HCT116 (cell line): ENCODE results near the gene IGF2BP1. TPM values are rescaled to one million over a fixed set of nuclear protein-coding genes. Genes with fewer than 3 reads are reported as not detected.

ENCODE experiments used
- ATAC-seq: fragments of 200-7000 bp; cut with Tn5 transposase; 2 replicates; pipeline ENCODE4 v1.9.1; 2020; ENCODE audit warnings: mild to moderate bottlenecking, moderate library complexity
- BruUV-seq: library from RNA; stranded (reverse); fragments of 400-500 nt; replicated peaks from 2 replicates; lab custom pipeline; 2021; lab: Mats Ljungman, UMichigan
- CTCF ChIA-PET: fragments of 300-600 bp; sonication (Branson Sonifier 250); formaldehyde crosslinking; loops from one replicate; lab custom pipeline; 2021; ENCODE audit warnings: antibody characterized with exemption; lab: Charles Lee
- POLR2A ChIA-PET: fragments of 300-600, 350-600 bp; sonication (Branson Sonifier 250); formaldehyde crosslinking; loops from one replicate; lab custom pipeline; 2021; ENCODE audit warnings: antibody characterized with exemption; lab: Charles Lee
- RAD21 ChIA-PET, 2 experiments: fragments of 300-600 bp; sonication (Branson Sonifier 250); formaldehyde crosslinking; loops; one replicate each; lab custom pipeline; 2023; ENCODE audit warnings: low total read pairs in 2 of 2; ENCODE audit not compliant: uncharacterized antibody in 2 of 2, unreplicated experiment in 2 of 2, low non-redundant PET in 1 of 2; lab: Charles Lee
- DNase-seq: peaks from one replicate; pipeline ENCODE4 v3.0.0-alpha.2; 2010; ENCODE audit warnings: low read depth, low spot score
- H2AFZ ChIP-seq: fragments of 200-600 bp; shearing (Covaris generic), sonication (generic); 2 replicates; pipeline ENCODE4 v1.6.1; 2017; ENCODE audit warnings: low read depth, mixed run types, mixed read lengths, antibody characterized with exemption, low read length; ENCODE audit not compliant: poor library complexity, severe bottlenecking
- H3K27ac ChIP-seq: 2 replicates; pipeline ENCODE4 v1.5.1; 2012; ENCODE audit warnings: low read depth, low read length
- H3K27me3 ChIP-seq: fragments of 200-600 bp; sonication (generic); 2 replicates; pipeline ENCODE4 v1.6.1; 2016; ENCODE audit warnings: mixed run types, low read length, mixed read lengths; ENCODE audit not compliant: insufficient read depth
- H3K36me3 ChIP-seq, 2 experiments: fragments of 200-500 bp in 1 of 2; fragments of 200-600 bp in 1 of 2; sonication (Bioruptor generic) in 1 of 2; sonication (generic) in 1 of 2; 2 replicates each; pipeline versions ENCODE4 v1.5.1 to v1.6.1; 2014 to 2016; ENCODE audit warnings: low read length in 2 of 2, inconsistent platforms in 1 of 2, mixed read lengths in 1 of 2, mixed run types in 1 of 2; ENCODE audit not compliant: insufficient read depth in 2 of 2, control insufficient read depth in 1 of 2
- H3K4me1 ChIP-seq, 2 experiments: fragments of 200-600 bp in 1 of 2; sonication (generic) in 1 of 2; 2 replicates each; pipeline versions ENCODE4 v1.5.1 to v1.6.1; 2012 to 2017; ENCODE audit warnings: low read length in 2 of 2, inconsistent platforms in 1 of 2, mild to moderate bottlenecking in 1 of 2, mixed read lengths in 1 of 2, mixed run types in 1 of 2, moderate library complexity in 1 of 2; ENCODE audit not compliant: insufficient read depth in 2 of 2, control insufficient read depth in 1 of 2
- H3K4me2 ChIP-seq: fragments of 200-600 bp; sonication (generic); 2 replicates; pipeline ENCODE4 v1.6.1; 2017; ENCODE audit warnings: mixed run types, low read length, mixed read lengths
- H3K4me3 ChIP-seq, 2 experiments: fragments of 200-600 bp in 1 of 2; sonication (generic) in 1 of 2; replicated peaks in 1 of 2; 2 replicates each; pipeline ENCODE4 v1.5.1; 2011 to 2016; ENCODE audit warnings: low read length in 2 of 2, control low read depth in 1 of 2, low read depth in 1 of 2, mild to moderate bottlenecking in 1 of 2, mixed read lengths in 1 of 2, mixed run types in 1 of 2
- H3K79me2 ChIP-seq: fragments of 200-600 bp; sonication (generic); 2 replicates; pipeline ENCODE4 v1.6.1; 2017; ENCODE audit warnings: mild to moderate bottlenecking, mixed run types, low read length, moderate library complexity, mixed read lengths; ENCODE audit not compliant: insufficient read depth
- H3K9ac ChIP-seq: fragments of 200-600 bp; sonication (generic); 2 replicates; pipeline ENCODE4 v1.6.1; 2016; ENCODE audit warnings: low read length, mixed read lengths
- H3K9me2 ChIP-seq: fragments of 200-600 bp; sonication (generic), shearing (Covaris generic); 2 replicates; pipeline ENCODE4 v1.6.1; 2017; ENCODE audit warnings: mixed run types, mild to moderate bottlenecking, moderate library complexity; ENCODE audit not compliant: insufficient read depth
- H3K9me3 ChIP-seq, 2 experiments: fragments of 200-500 bp in 1 of 2; fragments of 200-600 bp in 1 of 2; sonication (Bioruptor generic) in 1 of 2; sonication (generic) in 1 of 2; 2 replicates each; pipeline ENCODE4 v1.6.1; 2014 to 2017; ENCODE audit warnings: low read length in 2 of 2, mixed read lengths in 2 of 2, inconsistent platforms in 1 of 2, low read depth in 1 of 2, mild to moderate bottlenecking in 1 of 2, mixed run types in 1 of 2, moderate library complexity in 1 of 2; ENCODE audit not compliant: control insufficient read depth in 1 of 2, insufficient read depth in 1 of 2
- H4K20me1 ChIP-seq: fragments of 200-600 bp; sonication (generic), shearing (Covaris generic); 2 replicates; pipeline ENCODE4 v1.6.1; 2017; ENCODE audit warnings: mixed run types, mild to moderate bottlenecking, moderate library complexity; ENCODE audit not compliant: insufficient read depth
- CTCF ChIP-seq, 3 experiments: fragments of 200-600 bp in 1 of 3; sonication (generic) in 1 of 3; IDR thresholded peaks in 2 of 3; conservative IDR thresholded peaks in 1 of 3; 2 replicates each; pipeline ENCODE4 v1.5.1; 2012 to 2017; ENCODE audit warnings: low read depth in 2 of 3, low read length in 2 of 3, antibody characterized with exemption in 1 of 3, borderline replicate concordance in 1 of 3, control low read depth in 1 of 3, mild to moderate bottlenecking in 1 of 3, mixed read lengths in 1 of 3, mixed run types in 1 of 3, moderate library complexity in 1 of 3; ENCODE audit not compliant: insufficient read depth in 1 of 3
- EGR1 ChIP-seq: IDR thresholded peaks from 2 replicates; pipeline ENCODE4 v1.6.1; 2012; ENCODE audit warnings: low read depth
- EZH2 ChIP-seq: fragments of 200-600 bp; sonication (generic); IDR thresholded peaks from 2 replicates; pipeline ENCODE4 v1.6.1; 2017; ENCODE audit warnings: antibody characterized with exemption, mixed run types
- POLR2A ChIP-seq: IDR thresholded peaks from 2 replicates; pipeline ENCODE4 v1.7.0; 2011; ENCODE audit warnings: borderline replicate concordance; ENCODE audit not compliant: insufficient read depth, insufficient read length; ENCODE audit errors: extremely low read depth
- POLR2AphosphoS5 ChIP-seq: IDR thresholded peaks from 2 replicates; pipeline ENCODE4 v1.6.1; 2011; ENCODE audit warnings: mild to moderate bottlenecking, low read depth, low read length, moderate library complexity
- RAD21 ChIP-seq: IDR thresholded peaks from 2 replicates; pipeline ENCODE4 v1.6.1; 2012; ENCODE audit warnings: low read depth, mild to moderate bottlenecking
- SIN3A ChIP-seq: IDR thresholded peaks from 2 replicates; pipeline ENCODE4 v1.6.1; 2012; ENCODE audit warnings: low read depth
- SP1 ChIP-seq: IDR thresholded peaks from 2 replicates; pipeline ENCODE4 v1.6.1; 2012; ENCODE audit warnings: low read depth
- TCF7L2 ChIP-seq: IDR thresholded peaks from 2 replicates; pipeline ENCODE4 v1.7.0; 2011; ENCODE audit warnings: borderline replicate concordance, inconsistent platforms; ENCODE audit not compliant: insufficient read depth, insufficient read length; ENCODE audit errors: extremely low read depth
- ZFX ChIP-seq: fragments of 450-650 bp; IDR thresholded peaks from 2 replicates; pipeline ENCODE4 v1.6.1; 2017
- intact Hi-C: fragments of 100-400 bp; cut with micrococcal nuclease; formaldehyde crosslinking; loops from 2 replicates; pipeline ENCODE4 v1.10.0; 2022
- total RNA-seq: library from RNA; stranded (reverse); gene quantifications from one replicate; pipeline ENCODE4 v1.2.1, GENCODE V29; 2021; ENCODE audit not compliant: unreplicated experiment
- TF ChIP-seq, protein P1 (sequence below): IDR thresholded peaks from 2 replicates; pipeline ENCODE4 v1.6.1; 2011; ENCODE audit warnings: mild to moderate bottlenecking, low read length, moderate library complexity; ENCODE audit not compliant: insufficient replicate concordance; ENCODE audit errors: extremely low read depth

The IGF2BP1 gene
- total RNA-seq, 1 experiment from 2014 or later = 0.91 TPM

- DNase-seq (no peak), ATAC-seq (no peak)
- intact Hi-C loops = no loop called here
- Histone ChIP-seq H4K20me1 (no peaks in the 10 kb centered on the region), H3K36me3 (no peaks in the 10 kb centered on the region), H3K4me2 (no peak overlapping the region), H3K9ac (no peak overlapping the region), H3K9me3 (no peaks in the 10 kb centered on the region), H3K4me3 (no peak overlapping the region), H3K27ac (no peak overlapping the region), H3K9me2 (no peaks in the 10 kb centered on the region), H3K79me2 (no peaks in the 10 kb centered on the region), H3K27me3 (no peaks in the 10 kb centered on the region), H2AFZ (no peak overlapping the region), H3K4me1 (no peaks in the 10 kb centered on the region)
- POLR2A ChIA-PET = no interaction called here
- RAD21 ChIA-PET = no interaction called here
- TF ChIP-seq RAD21 = no peak
- CTCF ChIA-PET = no interaction called here
- BruUV-seq = no TSS peak
Observed at GRCh38 chr17:49067163-49067562, 70.0 kb downstream of the IGF2BP1 start.

DNA sequence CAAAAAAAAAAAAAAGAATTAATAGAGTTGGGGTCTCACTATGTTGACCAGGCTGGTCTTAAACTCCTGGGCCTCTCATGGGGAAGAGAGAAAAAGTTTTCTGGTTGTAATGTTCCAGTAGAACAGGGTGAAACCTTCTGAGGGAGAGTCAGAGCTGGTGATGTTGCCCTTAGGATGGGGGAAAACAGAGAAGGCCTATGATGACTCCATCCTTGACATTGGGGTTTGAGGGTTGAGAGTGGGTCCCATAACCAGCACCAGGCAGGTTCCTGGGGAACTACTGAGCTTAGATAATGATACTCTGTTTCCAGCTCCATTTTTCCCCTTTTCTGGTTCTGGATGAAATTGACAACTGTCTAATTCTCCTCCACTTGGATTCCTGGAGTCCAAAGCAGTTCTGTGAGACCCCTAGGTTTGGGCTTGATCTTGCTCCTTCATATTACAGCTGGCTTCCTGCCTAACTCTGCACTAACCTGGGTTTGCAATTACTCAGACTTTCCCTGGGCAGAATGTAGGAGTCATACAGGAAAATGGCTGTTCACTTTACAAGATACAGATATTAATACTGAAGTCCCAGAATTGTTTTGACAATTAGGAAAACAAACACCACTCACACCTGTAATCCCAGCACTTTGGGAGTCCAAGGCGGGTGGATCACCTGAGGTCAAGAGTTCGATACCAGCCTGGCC, 72.5 kb downstream of the IGF2BP1 start:
- no TSS peak for BruUV-seq
- no peaks in the 10 kb centered on the region for H3K36me3 ChIP-seq
- DNase-seq (no peak), ATAC-seq (no peak)
- H3K27me3 ChIP-seq = no peaks in the 10 kb centered on the region
- CTCF ChIA-PET = no interaction called here
- H3K4me1 ChIP-seq = no peaks in the 10 kb centered on the region
- H3K9me3 ChIP-seq = no peaks in the 10 kb centered on the region
- intact Hi-C loops = no loop called here
- no peak overlapping the region for H3K4me3 ChIP-seq
- no peak overlapping the region for H3K27ac ChIP-seq
- TF ChIP-seq ZFX (no peak), EGR1 (no peak), POLR2AphosphoS5 (no peak), RAD21 (no peak), SP1 (no peak), EZH2 (no peak), CTCF (IDR thresholded peaks at IDR 0.05 in 2 of 3, conservative IDR thresholded peaks at IDR 0.05 in 1 of 3; ENCODE audit: borderline replicate concordance in 1 of 3, insufficient read depth in 1 of 3, low read depth in 2 of 3, low read length in 2 of 3) (no peak), TCF7L2 (no peak), POLR2A (no peak), SIN3A (no peak)
- TF ChIP-seq, protein P1, sequence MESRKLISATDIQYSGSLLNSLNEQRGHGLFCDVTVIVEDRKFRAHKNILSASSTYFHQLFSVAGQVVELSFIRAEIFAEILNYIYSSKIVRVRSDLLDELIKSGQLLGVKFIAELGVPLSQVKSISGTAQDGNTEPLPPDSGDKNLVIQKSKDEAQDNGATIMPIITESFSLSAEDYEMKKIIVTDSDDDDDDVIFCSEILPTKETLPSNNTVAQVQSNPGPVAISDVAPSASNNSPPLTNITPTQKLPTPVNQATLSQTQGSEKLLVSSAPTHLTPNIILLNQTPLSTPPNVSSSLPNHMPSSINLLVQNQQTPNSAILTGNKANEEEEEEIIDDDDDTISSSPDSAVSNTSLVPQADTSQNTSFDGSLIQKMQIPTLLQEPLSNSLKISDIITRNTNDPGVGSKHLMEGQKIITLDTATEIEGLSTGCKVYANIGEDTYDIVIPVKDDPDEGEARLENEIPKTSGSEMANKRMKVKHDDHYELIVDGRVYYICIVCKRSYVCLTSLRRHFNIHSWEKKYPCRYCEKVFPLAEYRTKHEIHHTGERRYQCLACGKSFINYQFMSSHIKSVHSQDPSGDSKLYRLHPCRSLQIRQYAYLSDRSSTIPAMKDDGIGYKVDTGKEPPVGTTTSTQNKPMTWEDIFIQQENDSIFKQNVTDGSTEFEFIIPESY = no peak
- POLR2A ChIA-PET = interaction anchor here (1.1 kb wide), 1 partner anchor 9 kb away, joined by 3 read pairs; no protein-coding TSS in a partner anchor
- H3K4me2 ChIP-seq = no peak overlapping the region
- RAD21 ChIA-PET = interaction anchor here in 1 of 2 experiments (0.6 kb wide), 1 partner anchor 129 kb away, joined by 4 read pairs; no protein-coding TSS in a partner anchor
- H3K9ac ChIP-seq = no peak overlapping the region
- H3K79me2 ChIP-seq = no peaks in the 10 kb centered on the region
- H2AFZ ChIP-seq = no peak overlapping the region
- H3K9me2 ChIP-seq = 0 out of 2 replicates have a peak, but pooled peaks cover 4% of the 10 kb centered on the region
- H4K20me1 ChIP-seq = no peaks in the 10 kb centered on the region
